ENCODE results near the gene HS1BP3. TPM values are rescaled to one million over a fixed set of nuclear protein-coding genes. Genes with fewer than 3 reads are reported as not detected.

The HS1BP3 gene
- total and polyA plus RNA-seq, 2 of the 13 experiments (the other 11 are each of a cell fraction or from before 2014, with no cell fraction given): 15.2 to 22.0 TPM

DNA sequence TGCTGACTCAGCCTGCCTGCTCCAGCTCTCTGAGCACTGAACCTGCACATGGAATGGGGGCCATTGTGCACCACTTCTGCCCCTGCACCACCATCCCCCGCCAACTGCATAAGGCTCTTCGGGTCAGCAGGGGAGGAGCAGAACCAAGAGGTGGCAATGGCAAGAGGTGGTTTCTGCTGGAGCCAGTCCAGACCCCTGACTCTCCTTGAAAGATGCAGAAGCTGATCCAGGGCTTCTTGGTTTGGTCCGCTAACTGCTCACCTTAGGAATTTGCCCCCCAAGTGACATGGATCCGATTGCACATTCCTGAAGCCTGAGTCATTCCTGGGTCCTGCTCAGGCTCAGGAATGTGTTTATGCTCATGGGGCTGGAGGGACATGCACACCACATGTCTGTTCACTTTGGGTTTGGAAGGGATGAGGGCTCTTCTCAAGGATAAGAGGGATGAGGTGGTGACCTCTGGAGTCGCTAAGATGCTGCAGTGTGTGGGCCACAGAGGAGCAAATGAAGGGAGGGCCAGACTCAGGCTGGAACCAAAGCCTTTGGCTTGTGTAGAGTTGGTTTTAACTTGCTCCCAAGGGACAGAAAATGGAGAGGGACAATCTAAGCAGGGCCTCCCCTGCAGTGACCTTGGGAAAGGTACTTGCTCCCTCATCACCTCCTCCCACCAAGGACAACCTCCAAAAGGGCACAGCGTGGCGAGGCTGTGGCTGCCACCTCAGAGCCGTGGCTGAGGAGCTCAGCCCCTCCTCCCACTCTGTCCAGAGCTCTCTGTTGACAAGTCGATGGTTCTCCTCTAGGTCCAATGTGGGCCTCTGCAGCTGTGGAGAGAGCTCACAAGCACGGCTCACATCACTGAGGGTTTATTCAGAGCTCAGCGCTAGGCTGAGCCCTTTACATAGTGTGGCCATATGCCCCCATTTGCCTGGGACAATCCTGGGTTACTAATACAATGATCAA lies 66.2 kb downstream of the HS1BP3 start (continued):
- TF ChIP-seq AHR (CRISPR knock-in tag; IDR thresholded peaks at IDR 0.05) (peak; percentile 78), ZNF496 (CRISPR knock-in tag; IDR thresholded peaks at IDR 0.05; ENCODE audit: insufficient replicate concordance) (no peak), MTF1 (CRISPR knock-in tag; IDR thresholded peaks at IDR 0.05) (no peak), KDM2A (CRISPR knock-in tag; IDR thresholded peaks at IDR 0.05; ENCODE audit: borderline replicate concordance, low read depth) (0 out of 2 replicates have a peak, but pooled peaks have one; percentile 31), RBM39 (IDR thresholded peaks at IDR 0.05; ENCODE audit: low read depth, low read length, poor library complexity, severe bottlenecking) (no peak), ZNF530 (CRISPR knock-in tag; IDR thresholded peaks at IDR 0.05; ENCODE audit: low read depth) (no peak), SALL1 (CRISPR knock-in tag; IDR thresholded peaks at IDR 0.05) (peak; percentile 64), SIN3B (IDR thresholded peaks at IDR 0.05; ENCODE audit: low read length) (peak; percentile 17), MYC (CRISPR knock-in tag; IDR thresholded peaks at IDR 0.05; ENCODE audit: borderline replicate concordance) (peak; percentile 88), SALL2 (CRISPR knock-in tag; IDR thresholded peaks at IDR 0.05) (no peak), KLF9 (CRISPR knock-in tag; IDR thresholded peaks at IDR 0.05; ENCODE audit: low read depth) (peak; percentile 31; the same call in 1 of the 2 replicates), RORA (CRISPR knock-in tag; IDR thresholded peaks at IDR 0.05) (no peak), ZNF547 (CRISPR knock-in tag; IDR thresholded peaks at IDR 0.05) (0 out of 2 replicates have a peak, but pooled peaks have one; percentile 23), JUNB (CRISPR knock-in tag; IDR thresholded peaks at IDR 0.05; ENCODE audit: borderline replicate concordance) (peak; percentile 99), ATRX (CRISPR knock-in tag; IDR thresholded peaks at IDR 0.05; ENCODE audit: borderline replicate concordance) (no peak), HNRNPL (IDR thresholded peaks at IDR 0.05; ENCODE audit: low read depth, low read length) (peak; percentile 57), ZNF776 (CRISPR knock-in tag; IDR thresholded peaks at IDR 0.05) (peak; percentile 63), ZNF550 (CRISPR knock-in tag; IDR thresholded peaks at IDR 0.05; ENCODE audit: borderline replicate concordance) (peak; percentile 20), ZNF143 (CRISPR knock-in tag; IDR thresholded peaks at IDR 0.05) (no peak), ATF7-NPFF (CRISPR knock-in tag; IDR thresholded peaks at IDR 0.05; ENCODE audit: low read depth) (no peak)
- TF ChIP-seq, protein P1, sequence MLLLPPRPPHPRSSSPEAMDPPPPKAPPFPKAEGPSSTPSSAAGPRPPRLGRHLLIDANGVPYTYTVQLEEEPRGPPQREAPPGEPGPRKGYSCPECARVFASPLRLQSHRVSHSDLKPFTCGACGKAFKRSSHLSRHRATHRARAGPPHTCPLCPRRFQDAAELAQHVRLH (CRISPR knock-in tag; IDR thresholded peaks at IDR 0.05; ENCODE audit: borderline replicate concordance, low read depth): peak; percentile 79
- TF ChIP-seq, protein P2, sequence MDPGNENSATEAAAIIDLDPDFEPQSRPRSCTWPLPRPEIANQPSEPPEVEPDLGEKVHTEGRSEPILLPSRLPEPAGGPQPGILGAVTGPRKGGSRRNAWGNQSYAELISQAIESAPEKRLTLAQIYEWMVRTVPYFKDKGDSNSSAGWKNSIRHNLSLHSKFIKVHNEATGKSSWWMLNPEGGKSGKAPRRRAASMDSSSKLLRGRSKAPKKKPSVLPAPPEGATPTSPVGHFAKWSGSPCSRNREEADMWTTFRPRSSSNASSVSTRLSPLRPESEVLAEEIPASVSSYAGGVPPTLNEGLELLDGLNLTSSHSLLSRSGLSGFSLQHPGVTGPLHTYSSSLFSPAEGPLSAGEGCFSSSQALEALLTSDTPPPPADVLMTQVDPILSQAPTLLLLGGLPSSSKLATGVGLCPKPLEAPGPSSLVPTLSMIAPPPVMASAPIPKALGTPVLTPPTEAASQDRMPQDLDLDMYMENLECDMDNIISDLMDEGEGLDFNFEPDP (CRISPR knock-in tag; conservative IDR thresholded peaks at IDR 0.05): no peak
- TF ChIP-seq, protein P3, sequence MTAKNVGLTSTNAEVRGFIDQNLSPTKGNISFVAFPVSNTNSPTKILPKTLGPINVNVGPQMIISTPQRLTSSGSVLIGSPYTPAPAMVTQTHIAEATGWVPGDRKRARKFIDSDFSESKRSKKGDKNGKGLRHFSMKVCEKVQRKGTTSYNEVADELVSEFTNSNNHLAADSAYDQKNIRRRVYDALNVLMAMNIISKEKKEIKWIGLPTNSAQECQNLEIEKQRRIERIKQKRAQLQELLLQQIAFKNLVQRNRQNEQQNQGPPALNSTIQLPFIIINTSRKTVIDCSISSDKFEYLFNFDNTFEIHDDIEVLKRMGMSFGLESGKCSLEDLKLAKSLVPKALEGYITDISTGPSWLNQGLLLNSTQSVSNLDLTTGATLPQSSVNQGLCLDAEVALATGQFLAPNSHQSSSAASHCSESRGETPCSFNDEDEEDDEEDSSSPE (CRISPR knock-in tag; IDR thresholded peaks at IDR 0.05): peak; percentile 34; the same call in 1 of the 2 replicates
- TF ChIP-seq, protein P4, sequence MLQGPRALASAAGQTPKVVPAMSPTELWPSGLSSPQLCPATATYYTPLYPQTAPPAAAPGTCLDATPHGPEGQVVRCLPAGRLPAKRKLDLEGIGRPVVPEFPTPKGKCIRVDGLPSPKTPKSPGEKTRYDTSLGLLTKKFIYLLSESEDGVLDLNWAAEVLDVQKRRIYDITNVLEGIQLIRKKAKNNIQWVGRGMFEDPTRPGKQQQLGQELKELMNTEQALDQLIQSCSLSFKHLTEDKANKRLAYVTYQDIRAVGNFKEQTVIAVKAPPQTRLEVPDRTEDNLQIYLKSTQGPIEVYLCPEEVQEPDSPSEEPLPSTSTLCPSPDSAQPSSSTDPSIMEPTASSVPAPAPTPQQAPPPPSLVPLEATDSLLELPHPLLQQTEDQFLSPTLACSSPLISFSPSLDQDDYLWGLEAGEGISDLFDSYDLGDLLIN (CRISPR knock-in tag; IDR thresholded peaks at IDR 0.05; ENCODE audit: borderline replicate concordance): no peak
- TF ChIP-seq, protein P5, sequence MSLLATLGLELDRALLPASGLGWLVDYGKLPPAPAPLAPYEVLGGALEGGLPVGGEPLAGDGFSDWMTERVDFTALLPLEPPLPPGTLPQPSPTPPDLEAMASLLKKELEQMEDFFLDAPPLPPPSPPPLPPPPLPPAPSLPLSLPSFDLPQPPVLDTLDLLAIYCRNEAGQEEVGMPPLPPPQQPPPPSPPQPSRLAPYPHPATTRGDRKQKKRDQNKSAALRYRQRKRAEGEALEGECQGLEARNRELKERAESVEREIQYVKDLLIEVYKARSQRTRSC (CRISPR knock-in tag; IDR thresholded peaks at IDR 0.05; ENCODE audit: low read depth): 0 out of 2 replicates have a peak, but pooled peaks have one; percentile 20

All from HepG2 (cell line).